ENCODE data around the gene WNT7B.

WNT7B gene

GRCh38 chr22:45952151-45952550 lies 24.8 kb downstream of the WNT7B start:
- Histone ChIP-seq H3K4me1 (ENCODE audit: insufficient read depth, low read length) (peaks cover 3% of the 10 kb centered on the region; the same call in 1 of the 2 replicates), H3K36me3 (ENCODE audit: insufficient read depth, low read length) (no peaks in the 10 kb centered on the region), H3K9me3 (ENCODE audit: control insufficient read depth, insufficient read depth, low read length) (no peaks in the 10 kb centered on the region), H3K9ac (ENCODE audit: low read depth, low read length) (no peak overlapping the region)

DNA sequence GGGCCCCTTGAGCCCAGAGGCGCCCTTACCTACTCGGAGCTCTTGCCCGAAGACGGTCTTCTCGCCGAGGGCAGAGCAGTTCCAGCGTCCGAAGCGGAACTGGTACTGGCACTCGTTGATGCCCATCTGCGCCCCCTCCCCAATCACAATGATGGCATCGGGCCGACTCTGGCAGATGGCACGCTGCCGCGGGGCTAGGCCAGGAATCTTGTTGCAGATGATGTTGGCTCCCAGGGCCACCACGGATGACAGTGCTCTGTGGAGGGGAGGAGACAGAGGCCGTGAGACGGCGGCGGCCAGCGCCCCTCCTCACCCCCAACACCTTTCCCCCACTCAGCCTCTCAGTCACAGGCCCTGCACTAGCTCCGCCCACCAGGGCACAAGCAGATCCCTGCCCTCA lies 27.1 kb downstream of the WNT7B start:
- Histone ChIP-seq H3K36me3 (ENCODE audit: insufficient read depth, low read length) (no peaks in the 10 kb centered on the region), H3K9me3 (ENCODE audit: control insufficient read depth, insufficient read depth, low read length) (no peaks in the 10 kb centered on the region), H3K4me1 (ENCODE audit: insufficient read depth, low read length) (peaks cover 3% of the 10 kb centered on the region; the same call in 1 of the 2 replicates), H3K9ac (ENCODE audit: low read depth, low read length) (no peak overlapping the region)

DNA sequence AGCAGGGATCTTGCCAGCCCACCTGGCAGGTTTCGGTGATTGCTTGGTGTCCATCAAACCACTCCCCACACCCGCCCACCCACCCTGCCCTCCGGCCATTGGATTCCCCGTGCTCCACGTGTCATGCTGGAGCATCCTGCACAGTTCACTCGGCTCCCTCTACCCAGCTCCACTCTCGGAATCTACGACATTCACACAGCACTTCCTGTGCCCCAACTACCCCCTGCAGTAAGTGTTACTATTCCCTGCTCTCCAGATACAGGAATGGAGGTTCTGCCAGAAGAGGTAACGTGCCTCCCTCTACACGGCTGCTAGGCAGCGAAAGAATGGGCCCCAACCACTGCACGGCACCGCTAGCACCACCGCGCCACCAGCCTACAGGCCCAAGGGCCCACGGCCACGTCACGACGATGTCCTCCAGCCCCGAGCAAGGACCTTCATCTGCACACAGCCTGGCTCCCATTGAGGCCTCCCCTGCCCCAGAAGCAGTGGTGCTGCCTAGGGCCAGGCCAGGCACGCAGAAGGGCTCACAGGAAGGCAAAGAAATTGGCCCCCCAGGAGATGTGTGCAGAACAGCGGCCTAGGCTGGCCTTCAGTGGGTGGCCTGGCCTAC lies 27.6 kb downstream of the WNT7B start:
- H3K9me3 ChIP-seq (ENCODE audit: control insufficient read depth, insufficient read depth, low read length): no peaks in the 10 kb centered on the region
- H3K4me1 ChIP-seq (ENCODE audit: insufficient read depth, low read length): peaks cover 3% of the 10 kb centered on the region; the same call in 1 of the 2 replicates
- no peak overlapping the region for H3K9ac ChIP-seq (ENCODE audit: low read depth, low read length)
- no peaks in the 10 kb centered on the region for H3K36me3 ChIP-seq (ENCODE audit: insufficient read depth, low read length)

GRCh38 chr22:45948081-45948648 lies 28.8 kb downstream of the WNT7B start:
- Histone ChIP-seq H3K9me3 (ENCODE audit: control insufficient read depth, insufficient read depth, low read length) (no peaks in the 10 kb centered on the region), H3K4me1 (ENCODE audit: insufficient read depth, low read length) (peaks cover 3% of the 10 kb centered on the region; the same call in 1 of the 2 replicates), H3K36me3 (ENCODE audit: insufficient read depth, low read length) (no peaks in the 10 kb centered on the region), H3K9ac (ENCODE audit: low read depth, low read length) (no peak overlapping the region)

DNA sequence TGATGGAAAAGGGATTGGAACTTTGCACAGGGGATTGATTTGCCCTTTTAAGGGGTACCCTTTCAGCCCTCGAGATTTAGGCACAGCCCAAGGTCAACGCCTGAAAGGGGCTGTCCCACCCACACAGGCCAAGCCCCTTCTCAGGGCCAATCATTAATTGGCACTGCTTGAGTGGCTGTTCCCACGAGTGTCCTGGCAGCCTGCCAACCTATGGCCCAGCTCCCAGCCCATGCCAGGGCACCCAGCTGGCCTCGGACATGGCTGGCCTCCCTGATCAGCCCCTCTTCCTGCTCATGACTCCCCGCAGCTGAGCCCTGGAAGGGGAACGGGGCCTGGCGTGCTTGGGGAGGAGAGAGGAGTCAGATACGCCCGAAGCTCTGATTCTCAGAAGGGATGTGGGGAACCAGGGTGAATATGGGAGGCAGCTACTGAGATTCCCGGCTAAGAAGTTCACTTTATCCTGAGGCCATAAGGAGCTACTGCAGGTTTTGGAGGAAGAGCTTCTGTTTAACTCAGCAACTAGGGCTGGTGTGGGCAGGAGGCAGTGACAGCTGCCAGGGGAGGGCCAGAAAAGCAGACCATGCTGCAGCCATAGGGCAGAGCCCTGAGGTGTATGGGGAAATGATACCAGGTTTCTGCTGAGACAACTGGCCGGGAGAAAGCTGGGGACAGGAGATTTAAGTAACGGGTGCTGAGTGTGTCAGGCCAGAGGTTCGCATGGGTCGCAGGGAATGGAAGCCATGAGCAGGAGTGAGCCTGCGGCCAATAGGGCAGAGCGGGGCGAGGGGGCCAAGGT lies 30.0 kb downstream of the WNT7B start:
- no peak overlapping the region for H3K9ac ChIP-seq (ENCODE audit: low read depth, low read length)

GRCh38 chr22:45945621-45946106 lies 31.3 kb downstream of the WNT7B start:
- no peaks in the 10 kb centered on the region for H3K36me3 ChIP-seq (ENCODE audit: insufficient read depth, low read length)
- H3K9me3 ChIP-seq (ENCODE audit: control insufficient read depth, insufficient read depth, low read length): no peaks in the 10 kb centered on the region
- H3K9ac ChIP-seq (ENCODE audit: low read depth, low read length): no peak overlapping the region
- H3K4me1 ChIP-seq (ENCODE audit: insufficient read depth, low read length): no peaks in the 10 kb centered on the region

More for the DNA sequence above, 30.0 kb downstream of the WNT7B start:
- Histone ChIP-seq H3K36me3 (ENCODE audit: insufficient read depth, low read length) (no peaks in the 10 kb centered on the region), H3K9me3 (ENCODE audit: control insufficient read depth, insufficient read depth, low read length) (no peaks in the 10 kb centered on the region), H3K4me1 (ENCODE audit: insufficient read depth, low read length) (no peaks in the 10 kb centered on the region)

GRCh38 chr22:45942787-45943493 lies 34.0 kb downstream of the WNT7B start:
- Histone ChIP-seq H3K9me3 (ENCODE audit: control insufficient read depth, insufficient read depth, low read length) (no peaks in the 10 kb centered on the region), H3K4me1 (ENCODE audit: insufficient read depth, low read length) (no peaks in the 10 kb centered on the region), H3K36me3 (ENCODE audit: insufficient read depth, low read length) (no peaks in the 10 kb centered on the region), H3K9ac (ENCODE audit: low read depth, low read length) (no peak overlapping the region)

GRCh38 chr22:45942344-45942743 lies 34.6 kb downstream of the WNT7B start:
- Histone ChIP-seq H3K4me1 (ENCODE audit: insufficient read depth, low read length) (no peaks in the 10 kb centered on the region), H3K9me3 (ENCODE audit: control insufficient read depth, insufficient read depth, low read length) (no peaks in the 10 kb centered on the region), H3K36me3 (ENCODE audit: insufficient read depth, low read length) (no peaks in the 10 kb centered on the region), H3K9ac (ENCODE audit: low read depth, low read length) (no peak overlapping the region)

DNA sequence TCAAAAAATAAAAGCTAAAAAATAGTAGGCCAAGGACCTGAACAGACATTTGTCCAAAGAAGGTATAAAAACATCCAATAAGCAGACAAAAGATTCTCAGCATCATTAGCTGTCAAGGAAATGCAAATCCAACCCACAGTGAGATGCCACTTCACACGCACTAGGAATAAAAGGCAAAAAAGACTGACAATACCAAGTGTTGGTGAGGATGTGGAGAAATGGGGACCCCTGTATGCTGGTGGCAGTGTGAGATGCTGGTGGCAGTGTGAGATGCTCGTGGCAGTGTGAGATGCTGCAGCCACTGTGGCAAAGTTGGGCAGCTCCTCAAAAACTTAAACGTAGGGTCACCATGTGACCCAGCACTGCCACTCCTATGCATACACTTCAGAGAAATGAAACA lies 38.0 kb downstream of the WNT7B start:
- H3K9me3 ChIP-seq (ENCODE audit: control insufficient read depth, insufficient read depth, low read length): no peaks in the 10 kb centered on the region
- no peaks in the 10 kb centered on the region for H3K4me1 ChIP-seq (ENCODE audit: insufficient read depth, low read length)
- H3K9ac ChIP-seq (ENCODE audit: low read depth, low read length): no peak overlapping the region
- no peaks in the 10 kb centered on the region for H3K36me3 ChIP-seq (ENCODE audit: insufficient read depth, low read length)

- Histone ChIP-seq H3K9ac (ENCODE audit: low read depth, low read length) (no peak overlapping the region), H3K9me3 (ENCODE audit: control insufficient read depth, insufficient read depth, low read length) (no peaks in the 10 kb centered on the region), H3K4me1 (ENCODE audit: insufficient read depth, low read length) (no peaks in the 10 kb centered on the region), H3K36me3 (ENCODE audit: insufficient read depth, low read length) (no peaks in the 10 kb centered on the region)
These were observed 39.0 kb downstream of the WNT7B start for GRCh38 chr22:45937960-45938359.

- Histone ChIP-seq H3K9ac (ENCODE audit: low read depth, low read length) (no peak overlapping the region), H3K9me3 (ENCODE audit: control insufficient read depth, insufficient read depth, low read length) (no peaks in the 10 kb centered on the region)
These were observed 41.4 kb downstream of the WNT7B start for GRCh38 chr22:45935573-45935972.

GRCh38 chr22:45934659-45935341 lies 42.2 kb downstream of the WNT7B start:
- H3K9ac ChIP-seq (ENCODE audit: low read depth, low read length): no peak overlapping the region
- H3K36me3 ChIP-seq (ENCODE audit: insufficient read depth, low read length): no peaks in the 10 kb centered on the region
- H3K4me1 ChIP-seq (ENCODE audit: insufficient read depth, low read length): no peaks in the 10 kb centered on the region; the same call in 1 of the 2 replicates
- H3K9me3 ChIP-seq (ENCODE audit: control insufficient read depth, insufficient read depth, low read length): no peaks in the 10 kb centered on the region

More at GRCh38 chr22:45935573-45935972, 41.4 kb downstream of the WNT7B start:
- no peaks in the 10 kb centered on the region; the same call in 1 of the 2 replicates for H3K4me1 ChIP-seq (ENCODE audit: insufficient read depth, low read length)
- H3K36me3 ChIP-seq (ENCODE audit: insufficient read depth, low read length): no peaks in the 10 kb centered on the region

- no peaks in the 10 kb centered on the region for H3K36me3 ChIP-seq (ENCODE audit: insufficient read depth, low read length)
- no peak overlapping the region for H3K9ac ChIP-seq (ENCODE audit: low read depth, low read length)
- no peaks in the 10 kb centered on the region; the same call in 1 of the 2 replicates for H3K4me1 ChIP-seq (ENCODE audit: insufficient read depth, low read length)
- no peaks in the 10 kb centered on the region for H3K9me3 ChIP-seq (ENCODE audit: control insufficient read depth, insufficient read depth, low read length)
These were observed 42.8 kb downstream of the WNT7B start for GRCh38 chr22:45934168-45934564.

Measured in ES-I3 (cell line).